BLaER1 treated with 17β-estradiol and CSF1 and Interleukin-3, amounts not matched to agents 10 nM and 100 nM (cell line): Measurements from ENCODE around the gene PHRF1.

Source experiments
- H3K27ac ChIP-seq, 11 experiments: shearing (Covaris generic); formaldehyde crosslinking; 2 replicates each; pipeline ENCODE4 v1.8.1; 2022
- H3K27me3 ChIP-seq, 11 experiments: shearing (Covaris generic); formaldehyde crosslinking; 2 replicates each; pipeline ENCODE4 v1.8.1; 2022
- H3K36me3 ChIP-seq, 11 experiments: shearing (Covaris generic); formaldehyde crosslinking; 2 replicates each; pipeline ENCODE4 v1.8.1; 2022
- H3K4me1 ChIP-seq, 10 experiments: shearing (Covaris generic); formaldehyde crosslinking; 2 replicates each; pipeline ENCODE4 v1.8.1; 2022
- H3K4me2 ChIP-seq, 11 experiments: shearing (Covaris generic); formaldehyde crosslinking; 2 replicates each; pipeline ENCODE4 v1.8.1; 2022
- H3K4me3 ChIP-seq, 10 experiments: shearing (Covaris generic); formaldehyde crosslinking; 2 replicates each; pipeline ENCODE4 v1.8.1; 2022
- H3K9ac ChIP-seq, 11 experiments: shearing (Covaris generic); formaldehyde crosslinking; 2 replicates each; pipeline ENCODE4 v1.8.1; 2022
- H3K9me3 ChIP-seq, 11 experiments: shearing (Covaris generic); formaldehyde crosslinking; replicated peaks in 1 of 11; 2 replicates each; pipeline ENCODE4 v1.8.1; 2022
- H4K20me1 ChIP-seq, 11 experiments: shearing (Covaris generic); formaldehyde crosslinking; 2 replicates each; pipeline ENCODE4 v1.8.1; 2022
- Cebpa-rat ChIP-seq, 11 experiments: shearing (Covaris generic); IDR thresholded peaks; 2 replicates each; pipeline ENCODE4 v1.8.1; 2022

The PHRF1 gene

DNA sequence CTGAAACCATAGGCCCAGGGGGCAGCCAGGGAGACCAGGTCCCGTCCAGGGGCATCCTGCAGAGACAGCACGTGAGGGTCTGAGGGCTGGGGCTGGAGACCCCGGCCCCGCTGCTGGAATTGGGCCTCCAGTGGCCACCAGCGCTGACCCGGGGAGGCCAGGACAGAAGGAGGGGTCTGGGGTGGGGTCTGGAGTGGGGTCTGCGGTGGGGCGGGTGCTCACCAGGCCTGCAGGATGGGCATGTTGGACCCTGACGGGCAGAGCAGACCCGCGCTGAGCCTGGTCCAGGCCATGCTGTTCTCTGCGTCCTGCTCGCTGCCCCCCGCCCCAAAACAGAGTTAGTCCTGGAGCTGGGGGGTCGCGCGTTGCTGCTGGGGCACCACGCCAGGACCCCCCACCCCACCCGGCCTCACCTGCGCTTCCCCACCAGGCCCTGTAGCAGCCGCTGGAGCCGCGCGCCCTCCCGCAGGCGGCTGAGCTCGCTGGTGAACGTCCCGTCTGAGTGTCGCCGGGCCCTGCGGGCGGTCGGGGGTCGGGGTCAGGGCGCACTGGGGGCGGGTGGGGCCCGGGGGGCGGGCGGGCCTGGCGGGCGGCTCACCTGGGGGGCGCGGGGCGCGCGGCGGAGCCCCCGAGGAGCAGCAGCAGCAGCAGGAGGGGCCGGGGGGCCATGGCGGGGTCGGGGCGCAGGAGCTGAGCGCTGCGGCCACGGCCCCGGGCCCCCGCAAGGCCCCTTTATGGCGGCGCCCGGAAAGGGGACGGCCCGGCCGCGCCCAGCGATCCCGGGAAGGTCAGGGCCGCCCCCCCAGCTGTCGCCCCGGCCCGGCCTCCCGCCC lies 50.4 kb downstream of the PHRF1 start, which contains the start of gene SCT:
SCT (minus strand) TSS at position 707 of the 833 bp plus-strand sequence; CDS start at position 669, 38 bp downstream.
- Histone ChIP-seq H3K4me1 (peaks cover 23 to 45% (median 43%) of the 10 kb centered on the region in 10 experiments), H3K27me3 (peaks cover 33 to 62% (median 51%) of the 10 kb centered on the region in 11 experiments), H3K4me2 (peak within 1 kb of the TSS; percentile 86 to 98 (median 96)), H3K27ac (peak within 1 kb of the TSS in 5 of 11 experiments; percentile 48 to 70 (median 55); a peak in 6 of 22 replicates), H3K9me3 (peaks cover 0 to 8% (median 4%) of the 10 kb centered on the region in 11 experiments; a peak in 5 of 22 replicates), H3K4me3 (peak within 1 kb of the TSS; percentile 3 to 62 (median 48); a peak in 14 of 20 replicates), H3K36me3 (peaks cover 0 to 9% (median 0%) of the 10 kb centered on the region in 11 experiments; a peak in 4 of 22 replicates), H4K20me1 (peaks cover 24 to 78% (median 47%) of the 10 kb centered on the region in 11 experiments; a peak in 21 of 22 replicates), H3K9ac (peak within 1 kb of the TSS in 6 of 11 experiments; percentile 24 to 70 (median 52); a peak in 5 of 22 replicates)
- no peak for TF ChIP-seq Cebpa-rat (IDR thresholded peaks at IDR 0.05)

- Histone ChIP-seq H4K20me1 (peaks cover 24 to 78% (median 47%) of the 10 kb centered on the region in 11 experiments; a peak in 21 of 22 replicates), H3K36me3 (peaks cover 0 to 12% (median 0%) of the 10 kb centered on the region in 11 experiments; a peak in 3 of 22 replicates), H3K4me3 (no peak overlapping the region)
These were observed 51.0 kb downstream of the PHRF1 start for GRCh38 chr11:627308-627576.

DNA sequence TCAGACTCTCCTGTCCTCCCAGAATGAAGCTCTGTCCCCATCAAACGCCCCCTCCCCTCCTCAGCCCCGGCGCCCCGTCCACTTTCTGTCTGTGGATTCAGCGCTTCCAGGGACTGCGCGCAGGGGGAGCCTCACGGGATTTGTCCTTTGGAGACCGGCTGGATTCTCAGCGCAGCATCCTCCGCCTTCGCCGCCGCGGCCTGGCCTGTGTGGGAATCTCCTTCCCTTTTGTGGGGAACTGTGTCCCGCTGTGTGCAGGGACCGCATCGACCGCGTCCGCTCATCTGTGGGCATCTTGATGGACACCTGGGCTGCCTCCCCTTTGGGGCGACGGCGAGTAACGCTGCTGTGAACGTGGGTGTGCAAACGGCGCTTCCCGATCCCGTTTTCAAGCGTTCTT lies 51.8 kb downstream of the PHRF1 start:
- Histone ChIP-seq H3K4me2 (peak overlapping the region; percentile 86 to 98 (median 96)), H3K4me3 (peak overlapping the region; percentile 3 to 62 (median 48); a peak in 15 of 20 replicates), H3K4me1 (peaks cover 23 to 48% (median 44%) of the 10 kb centered on the region in 10 experiments), H3K9ac (peak overlapping the region in 9 of 11 experiments; percentile 24 to 70 (median 56); a peak in 12 of 22 replicates), H3K9me3 (peaks cover 0 to 8% (median 4%) of the 10 kb centered on the region in 11 experiments; a peak in 5 of 22 replicates), H3K36me3 (peaks cover 0 to 13% (median 0%) of the 10 kb centered on the region in 11 experiments; a peak in 2 of 22 replicates), H3K27ac (peak overlapping the region in 8 of 11 experiments; percentile 47 to 75 (median 52); a peak in 16 of 22 replicates), H3K27me3 (peaks cover 33 to 62% (median 51%) of the 10 kb centered on the region in 11 experiments), H4K20me1 (peaks cover 28 to 72% (median 47%) of the 10 kb centered on the region in 11 experiments; a peak in 21 of 22 replicates)
- no peak for TF ChIP-seq Cebpa-rat (IDR thresholded peaks at IDR 0.05)

More at GRCh38 chr11:627308-627576, 51.0 kb downstream of the PHRF1 start:
- peak overlapping the region in 5 of 11 experiments; percentile 86 to 98 (median 93); a peak in 7 of 22 replicates for H3K4me2 ChIP-seq
- peaks cover 33 to 62% (median 51%) of the 10 kb centered on the region in 11 experiments for H3K27me3 ChIP-seq
- TF ChIP-seq Cebpa-rat (IDR thresholded peaks at IDR 0.05) = no peak
- no peak overlapping the region for H3K27ac ChIP-seq
- peaks cover 23 to 45% (median 43%) of the 10 kb centered on the region in 10 experiments for H3K4me1 ChIP-seq
- no peak overlapping the region for H3K9ac ChIP-seq
- peaks cover 0 to 8% (median 4%) of the 10 kb centered on the region in 11 experiments; a peak in 5 of 22 replicates for H3K9me3 ChIP-seq

DNA sequence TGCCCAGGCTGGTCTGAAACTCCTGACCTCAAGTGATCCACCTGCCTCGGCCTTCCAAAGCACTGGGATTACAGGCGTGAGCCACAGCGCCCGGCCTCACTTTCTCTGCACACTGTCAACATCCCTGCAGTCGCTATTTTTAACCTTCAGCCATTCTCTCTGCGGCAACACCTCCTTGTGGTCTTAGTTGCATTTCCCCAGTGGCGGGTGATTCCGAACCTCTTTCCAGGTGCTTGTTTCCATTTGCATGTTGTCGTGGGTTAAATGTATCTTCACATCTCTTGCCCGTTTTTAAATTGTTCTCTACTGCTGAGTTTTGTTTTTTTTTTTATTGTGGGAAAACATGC lies 52.9 kb downstream of the PHRF1 start:
- peaks cover 27 to 69% (median 46%) of the 10 kb centered on the region in 11 experiments; a peak in 20 of 22 replicates for H4K20me1 ChIP-seq
- peaks cover 0 to 15% (median 0%) of the 10 kb centered on the region in 11 experiments; a peak in 1 of 22 replicates for H3K36me3 ChIP-seq
- H3K4me1 ChIP-seq = peaks cover 23 to 58% (median 48%) of the 10 kb centered on the region in 10 experiments
- peak overlapping the region in 7 of 10 experiments; percentile 3 to 56 (median 45); a peak in 9 of 20 replicates for H3K4me3 ChIP-seq
- H3K4me2 ChIP-seq = peak overlapping the region; percentile 86 to 98 (median 96)
- H3K9me3 ChIP-seq = peaks cover 0 to 8% (median 4%) of the 10 kb centered on the region in 11 experiments; a peak in 5 of 22 replicates
- no peak for TF ChIP-seq Cebpa-rat (IDR thresholded peaks at IDR 0.05)
- H3K9ac ChIP-seq = peak overlapping the region in 9 of 11 experiments; percentile 31 to 70 (median 54); a peak in 14 of 22 replicates
- H3K27me3 ChIP-seq = peaks cover 33 to 60% (median 50%) of the 10 kb centered on the region in 11 experiments
- peak overlapping the region in 8 of 11 experiments; percentile 37 to 75 (median 52); a peak in 15 of 22 replicates for H3K27ac ChIP-seq

DNA sequence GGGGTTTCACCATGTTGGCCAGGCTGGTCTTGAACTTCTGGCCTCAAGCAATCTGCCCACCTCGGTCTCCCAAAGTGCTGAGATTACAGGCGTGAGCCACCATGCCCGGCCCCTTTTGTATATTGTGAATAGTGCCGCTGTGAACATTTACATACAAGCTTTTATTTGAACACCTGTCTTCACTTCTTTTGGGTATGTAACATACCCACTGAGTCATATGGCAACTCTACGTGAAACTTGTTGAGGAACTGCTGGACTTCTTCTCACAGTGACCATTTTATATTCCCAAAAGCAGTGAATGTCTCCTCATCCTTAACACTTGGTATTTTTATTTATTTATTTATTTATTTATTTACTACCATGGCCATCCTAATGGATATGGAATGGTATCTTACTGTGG lies 54.6 kb downstream of the PHRF1 start:
- no peak overlapping the region for H3K4me3 ChIP-seq
- peaks cover 23 to 51% (median 38%) of the 10 kb centered on the region in 10 experiments for H3K4me1 ChIP-seq
- peaks cover 23 to 66% (median 35%) of the 10 kb centered on the region in 11 experiments; a peak in 21 of 22 replicates for H4K20me1 ChIP-seq
- no peak overlapping the region for H3K27ac ChIP-seq
- H3K4me2 ChIP-seq = peak overlapping the region in 3 of 11 experiments; percentile 95 to 98 (median 96); a peak in 3 of 22 replicates
- no peak for TF ChIP-seq Cebpa-rat (IDR thresholded peaks at IDR 0.05)
- H3K27me3 ChIP-seq = peaks cover 22 to 43% (median 35%) of the 10 kb centered on the region in 11 experiments
- peaks cover 0 to 15% (median 0%) of the 10 kb centered on the region in 11 experiments; a peak in 2 of 22 replicates for H3K36me3 ChIP-seq
- H3K9ac ChIP-seq = no peak overlapping the region
- H3K9me3 ChIP-seq = peaks cover 0 to 8% (median 4%) of the 10 kb centered on the region in 11 experiments; a peak in 5 of 22 replicates

GRCh38 chr11:635945-636510 lies 59.8 kb downstream of the PHRF1 start:
- H3K36me3 ChIP-seq = peaks cover 0 to 31% (median 5%) of the 10 kb centered on the region in 11 experiments; a peak in 13 of 22 replicates
- peaks cover 43 to 54% (median 46%) of the 10 kb centered on the region in 11 experiments for H3K27me3 ChIP-seq
- H3K4me1 ChIP-seq = peaks cover 9 to 34% (median 18%) of the 10 kb centered on the region in 10 experiments
- H3K4me3 ChIP-seq = no peak overlapping the region
- H4K20me1 ChIP-seq = peaks cover 45 to 78% (median 55%) of the 10 kb centered on the region in 11 experiments
- H3K9ac ChIP-seq = no peak overlapping the region
- no peak overlapping the region for H3K4me2 ChIP-seq
- no peaks in the 10 kb centered on the region for H3K9me3 ChIP-seq
- no peak for TF ChIP-seq Cebpa-rat (IDR thresholded peaks at IDR 0.05)
- no peak overlapping the region for H3K27ac ChIP-seq

- H3K27ac ChIP-seq = no peak within 1 kb of the TSS
- no peak for TF ChIP-seq Cebpa-rat (IDR thresholded peaks at IDR 0.05)
- peaks cover under 1 to 38% (median 10%) of the 10 kb centered on the region in 11 experiments; a peak in 19 of 22 replicates for H3K36me3 ChIP-seq
- H3K9ac ChIP-seq = no peak within 1 kb of the TSS
- peaks cover 45 to 60% (median 52%) of the 10 kb centered on the region in 11 experiments for H3K27me3 ChIP-seq
- no peak within 1 kb of the TSS for H3K4me3 ChIP-seq
- peaks cover 11 to 38% (median 24%) of the 10 kb centered on the region in 10 experiments for H3K4me1 ChIP-seq
- H3K4me2 ChIP-seq = no peak within 1 kb of the TSS
- no peaks in the 10 kb centered on the region for H3K9me3 ChIP-seq
- H4K20me1 ChIP-seq = peaks cover 52 to 81% (median 62%) of the 10 kb centered on the region in 11 experiments
These were observed 60.5 kb downstream of the PHRF1 start, which contains the start of gene DRD4 for GRCh38 chr11:636511-637332. Gene DRD4 (plus strand): TSS chr11:637269. CDS start chr11:637305, 36 bp downstream.
